ENCODE results near the gene ZNF296.
"Not testable (repeated sequence)": the region's sequence is repeated elsewhere in the genome, so short reads cannot be mapped to it uniquely, and the experiment has no call there.

ZNF296 gene

GRCh38 chr19:45121827-45122345 is 45.6 kb upstream of the ZNF296 start:
- Histone ChIP-seq H3K9me3 (no peaks in the 10 kb centered on the region), H3K4me3 (no peak overlapping the region), H3K36me3 (no peaks in the 10 kb centered on the region), H3K27ac (no peak overlapping the region), H3K27me3 (no peaks in the 10 kb centered on the region), H3K4me1 (peaks cover 0 to 47% (median 1%) of the 10 kb centered on the region in 4 donors)
- DNase-seq, result no peak
- no peak for TF ChIP-seq CTCF (IDR thresholded peaks at IDR 0.05)
- intact Hi-C loops (cut with DNase I; ENCODE audit: low total_unique reads), result no loop called here

- no peak overlapping the region for H3K4me3 ChIP-seq
- no peak for TF ChIP-seq CTCF (IDR thresholded peaks at IDR 0.05)
- H3K27ac ChIP-seq, result no peak overlapping the region
- no peak for DNase-seq
- H3K9me3 ChIP-seq, result no peaks in the 10 kb centered on the region
- H3K36me3 ChIP-seq, result no peaks in the 10 kb centered on the region
- H3K4me1 ChIP-seq, result peaks cover 0 to 47% (median 1%) of the 10 kb centered on the region in 4 donors
- no peaks in the 10 kb centered on the region for H3K27me3 ChIP-seq
- intact Hi-C loops (cut with DNase I; ENCODE audit: low total_unique reads), result no loop called here
These were observed 43.3 kb upstream of the ZNF296 start for GRCh38 chr19:45119582-45119981.

- DNase-seq; H3K4me3 ChIP-seq; H3K36me3 ChIP-seq; H3K27ac ChIP-seq; H3K9me3 ChIP-seq; H3K27me3 ChIP-seq; intact Hi-C loops (cut with DNase I; ENCODE audit: low total_unique reads): not testable (repeated sequence)
- peaks cover 0 to 42% (median 1%) of the 10 kb centered on the region in 4 donors for H3K4me1 ChIP-seq
These were observed 42.5 kb upstream of the ZNF296 start for GRCh38 chr19:45118591-45119355.

- no peak for TF ChIP-seq CTCF (IDR thresholded peaks at IDR 0.05)
- Histone ChIP-seq H3K36me3 (no peaks in the 10 kb centered on the region), H3K4me1 (peaks cover 0 to 36% (median 1%) of the 10 kb centered on the region in 4 donors), H3K27me3 (no peaks in the 10 kb centered on the region), H3K27ac (no peak overlapping the region), H3K9me3 (no peaks in the 10 kb centered on the region), H3K4me3 (no peak overlapping the region)
- DNase-seq, result no peak
- intact Hi-C loops (cut with DNase I; ENCODE audit: low total_unique reads), result no loop called here
These were observed 41.8 kb upstream of the ZNF296 start for GRCh38 chr19:45118106-45118505.

GRCh38 chr19:45117671-45118070 is 41.4 kb upstream of the ZNF296 start:
- Histone ChIP-seq H3K36me3 (no peaks in the 10 kb centered on the region), H3K9me3 (no peaks in the 10 kb centered on the region), H3K27ac (no peak overlapping the region), H3K4me3 (no peak overlapping the region), H3K27me3 (no peaks in the 10 kb centered on the region), H3K4me1 (peaks cover 0 to 34% (median 1%) of the 10 kb centered on the region in 4 donors)
- intact Hi-C loops (cut with DNase I; ENCODE audit: low total_unique reads), result no loop called here
- DNase-seq, result no peak
- no peak for TF ChIP-seq CTCF (IDR thresholded peaks at IDR 0.05)

- intact Hi-C loops (cut with DNase I; ENCODE audit: low total_unique reads), result no loop called here
- no peaks in the 10 kb centered on the region for H3K36me3 ChIP-seq
- no peak for DNase-seq
- H3K4me3 ChIP-seq, result no peak overlapping the region
- H3K9me3 ChIP-seq, result no peaks in the 10 kb centered on the region
- H3K4me1 ChIP-seq, result peaks cover 0 to 32% (median 1%) of the 10 kb centered on the region in 4 donors
- H3K27ac ChIP-seq, result no peak overlapping the region
- TF ChIP-seq CTCF (IDR thresholded peaks at IDR 0.05), result no peak
- no peaks in the 10 kb centered on the region for H3K27me3 ChIP-seq
These were observed 40.9 kb upstream of the ZNF296 start for GRCh38 chr19:45117167-45117594.
